Endothelial cell of umbilical vein (primary cell): ENCODE measurements around the gene PCP4L1. TPM values are rescaled to one million over a fixed set of nuclear protein-coding genes. Genes with fewer than 3 reads are reported as not detected.

ENCODE experiments used
- BruUV-seq: library from RNA; stranded (reverse); fragments of 400-500 nt; replicated peaks from 2 replicates; lab custom pipeline; 2021; lab: Mats Ljungman, UMichigan
- CTCF ChIA-PET: fragments of 300-600, 350-600 bp; sonication (Branson Sonifier 250); formaldehyde crosslinking; loops from one replicate; lab custom pipeline; 2021; ENCODE audit warnings: antibody characterized with exemption, inconsistent platforms; lab: Charles Lee
- POLR2A ChIA-PET: fragments of 300-600, 350-600 bp; sonication (Branson Sonifier 250); formaldehyde crosslinking; loops from one replicate; lab custom pipeline; 2021; ENCODE audit warnings: antibody characterized with exemption, inconsistent platforms; lab: Charles Lee
- DNase-seq: peaks from one replicate; pipeline ENCODE4 v3.0.0-alpha.2; 2011; ENCODE audit warnings: low read depth, low spot score
- FAIRE-seq: peaks from 2 replicates; lab custom pipeline; 2011; peaks lifted over from hg19 to GRCh38; lab: Jason Lieb, UNC
- H2AFZ ChIP-seq: 2 replicates; pipeline ENCODE4 v1.6.0; 2012; ENCODE audit warnings: low read depth, low read length, control low read depth, inconsistent platforms
- H3K27ac ChIP-seq: 2 replicates; pipeline ENCODE4 v1.5.1; 2011; ENCODE audit warnings: low read depth, mild to moderate bottlenecking, control low read depth, low read length, moderate library complexity; ENCODE audit not compliant: insufficient read depth
- H3K27me3 ChIP-seq, 2 experiments: 2 replicates each; pipeline versions ENCODE4 v1.6.0 to v1.6.1; 2011; ENCODE audit warnings: low read length in 2 of 2, mixed read lengths in 1 of 2; ENCODE audit not compliant: control insufficient read depth in 2 of 2, insufficient read depth in 2 of 2
- H3K36me3 ChIP-seq, 2 experiments: 2 replicates in 1 of 2; 3 replicates in 1 of 2; pipeline ENCODE4 v1.5.1; 2011; ENCODE audit warnings: low read length in 2 of 2, mild to moderate bottlenecking in 1 of 2, moderate library complexity in 1 of 2; ENCODE audit not compliant: control insufficient read depth in 2 of 2, insufficient read depth in 2 of 2; ENCODE audit errors: extremely low read depth in 1 of 2
- H3K4me1 ChIP-seq: 3 replicates; pipeline ENCODE4 v1.5.1; 2011; ENCODE audit warnings: mild to moderate bottlenecking, low read length; ENCODE audit not compliant: control insufficient read depth, insufficient read depth; ENCODE audit errors: extremely low read depth
- H3K4me2 ChIP-seq: 2 replicates; pipeline ENCODE4 v1.6.1; 2011; ENCODE audit warnings: low read length, control low read depth, mixed read lengths; ENCODE audit not compliant: insufficient read depth
- H3K4me3 ChIP-seq, 3 experiments: fragments of 200-600 bp in 1 of 3; sonication (generic), shearing (Covaris generic) in 1 of 3; replicated peaks in 1 of 3; 2 replicates each; pipeline ENCODE4 v1.5.1; 2011 to 2016; ENCODE audit warnings: control low read depth in 3 of 3, low read length in 3 of 3, mild to moderate bottlenecking in 2 of 3, inconsistent platforms in 1 of 3, low read depth in 1 of 3, moderate library complexity in 1 of 3; ENCODE audit not compliant: insufficient read depth in 1 of 3
- H3K79me2 ChIP-seq: 2 replicates; pipeline ENCODE4 v1.6.0; 2012; ENCODE audit warnings: low read length, inconsistent platforms; ENCODE audit not compliant: control insufficient read depth, insufficient read depth
- H3K9ac ChIP-seq: replicated peaks from 2 replicates; pipeline ENCODE3; 2011; ENCODE audit warnings: low read length, control low read depth; ENCODE audit not compliant: insufficient read depth; ENCODE audit errors: extremely low read depth
- H3K9me1 ChIP-seq: replicated peaks from 3 replicates; pipeline ENCODE4 v1.6.0; 2011; ENCODE audit warnings: mild to moderate bottlenecking, low read length; ENCODE audit not compliant: control insufficient read depth, insufficient read depth; ENCODE audit errors: extremely low read depth
- H3K9me3 ChIP-seq: replicated peaks from 2 replicates; pipeline ENCODE4 v1.5.1; 2012; ENCODE audit warnings: low read length, inconsistent platforms; ENCODE audit not compliant: control insufficient read depth, insufficient read depth
- H4K20me1 ChIP-seq: replicated peaks from 2 replicates; pipeline ENCODE3; 2011; ENCODE audit warnings: mild to moderate bottlenecking, low read length; ENCODE audit not compliant: control insufficient read depth, insufficient read depth; ENCODE audit errors: extremely low read depth
- EZH2 ChIP-seq: IDR thresholded peaks from 2 replicates; pipeline ENCODE4 v1.6.1; 2012; ENCODE audit warnings: borderline replicate concordance, low read depth, mild to moderate bottlenecking, moderate library complexity, low read length, inconsistent platforms; ENCODE audit not compliant: severe bottlenecking
- FOS ChIP-seq: IDR thresholded peaks from 2 replicates; pipeline ENCODE4 v1.6.1; 2011; ENCODE audit warnings: mild to moderate bottlenecking, low read length, moderate library complexity, borderline replicate concordance; ENCODE audit not compliant: insufficient read depth
- GATA2 ChIP-seq: IDR thresholded peaks from 2 replicates; pipeline ENCODE4 v1.7.0; 2011; ENCODE audit warnings: low read depth, mild to moderate bottlenecking, moderate library complexity, mixed read lengths, low read length; ENCODE audit not compliant: insufficient read length, insufficient read depth
- JUN ChIP-seq: IDR thresholded peaks from 2 replicates; pipeline ENCODE4 v1.6.1; 2011; ENCODE audit warnings: borderline replicate concordance, low read depth; ENCODE audit not compliant: insufficient read length, insufficient read depth
- MYC ChIP-seq: IDR thresholded peaks from one replicate; pipeline ENCODE4 v1.6.1; 2011; ENCODE audit warnings: mild to moderate bottlenecking, low read depth, low read length
- POLR2A ChIP-seq: IDR thresholded peaks from 2 replicates; pipeline ENCODE4 v1.6.1; 2012; ENCODE audit warnings: low read depth, mild to moderate bottlenecking, control low read depth, low read length
- POLR2AphosphoS5 ChIP-seq: IDR thresholded peaks from 2 replicates; pipeline ENCODE4 v1.6.1; 2012; ENCODE audit warnings: low read depth, mild to moderate bottlenecking, control low read depth, low read length, moderate library complexity; ENCODE audit not compliant: insufficient read depth
- dilution Hi-C: fragments of 300-500 bp; cut with MboI; formaldehyde crosslinking; loops from one replicate; pipeline ENCODE4 v1.15.0; 2019; ENCODE audit warnings: low sequenced_read_pairs; ENCODE audit not compliant: extremely low pct_ligation_motif_present
- intact Hi-C: fragments of 100-400 bp; cut with micrococcal nuclease; formaldehyde crosslinking; loops from one replicate; pipeline ENCODE4 v1.10.0; 2022
- polyA plus RNA-seq, 4 experiments: library from polyadenylated mRNA; depleted of rRNA in 3 of 4; stranded (reverse) in 3 of 4; unstranded in 1 of 4; fragments of >200 nt; gene quantifications; 2 replicates each; pipeline versions ENCODE4 v1.2.1 to v1.2.3, GENCODE V29; 2011 to 2012; ENCODE audit warnings: missing spikeins in 1 of 4
- total RNA-seq: library from RNA; stranded (reverse); gene quantifications from 2 replicates; pipeline ENCODE4 v1.2.3, GENCODE V29; 2021
- TF ChIP-seq, protein P1 (sequence below), 2 donors: IDR thresholded peaks; 1 replicate in 1 of 2; 2 replicates in 1 of 2; pipeline ENCODE4 v1.5.1; 2011; ENCODE audit warnings: low read length in 2 of 2, mild to moderate bottlenecking in 2 of 2, moderate library complexity in 2 of 2, control low read depth in 1 of 2, inconsistent platforms in 1 of 2, low read depth in 1 of 2; ENCODE audit not compliant: insufficient read depth in 1 of 2; ENCODE audit errors: extremely low read depth in 1 of 2
- TF ChIP-seq, protein P2 (sequence below): IDR thresholded peaks from 2 replicates; pipeline ENCODE4 v1.6.1; 2011; ENCODE audit not compliant: insufficient read depth, insufficient read length

PCP4L1 gene
- total and polyA plus RNA-seq, 2 donors (not counting 3 experiments of a cell fraction or from before 2014, with no cell fraction given): not detected

DNA sequence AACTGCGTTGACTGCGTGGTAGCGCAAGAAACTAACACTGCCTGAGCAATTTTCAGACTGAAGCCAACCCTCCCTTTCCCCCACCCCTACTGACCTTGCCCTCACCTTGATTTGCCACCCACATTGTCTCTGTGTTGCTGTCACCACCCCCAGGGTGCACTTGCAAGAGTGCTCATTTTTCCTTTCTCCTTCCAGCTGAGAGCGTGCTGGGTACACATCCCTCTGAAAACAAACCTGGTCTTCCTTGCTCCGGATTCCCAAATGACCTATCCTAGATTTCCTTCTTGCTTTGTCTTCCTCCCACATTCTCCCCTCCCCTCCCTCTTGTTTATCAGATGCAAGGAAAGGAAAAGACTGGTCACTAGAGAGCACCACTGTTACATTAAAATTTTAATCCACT, 27.0 kb downstream of the PCP4L1 start:
- Histone ChIP-seq H3K27me3 (peaks cover 26 to 36% of the 10 kb centered on the region in 2 experiments), H3K79me2 (no peaks in the 10 kb centered on the region), H3K4me1 (no peaks in the 10 kb centered on the region), H3K9ac (no peak overlapping the region), H3K9me3 (no peaks in the 10 kb centered on the region), H4K20me1 (no peaks in the 10 kb centered on the region), H2AFZ (no peak overlapping the region), H3K4me3 (no peak overlapping the region), H3K36me3 (no peaks in the 10 kb centered on the region), H3K27ac (no peak overlapping the region), H3K4me2 (no peak overlapping the region), H3K9me1 (no peaks in the 10 kb centered on the region)
- no TSS peak for BruUV-seq
- intact Hi-C loops: no loop called here
- dilution Hi-C loops: no loop called here
- ChIA-PET POLR2A (no interaction called here), CTCF (interaction anchor here (0.7 to 1.2 kb wide), 3 partner anchors 12 to 96 kb away, joined by 3 to 4 read pairs (median 3); no protein-coding TSS in a partner anchor)
- TF ChIP-seq POLR2AphosphoS5 (no peak), POLR2A (no peak), GATA2 (no peak), FOS (no peak), MYC (no peak), JUN (no peak), EZH2 (no peak)
- TF ChIP-seq, protein P1, sequence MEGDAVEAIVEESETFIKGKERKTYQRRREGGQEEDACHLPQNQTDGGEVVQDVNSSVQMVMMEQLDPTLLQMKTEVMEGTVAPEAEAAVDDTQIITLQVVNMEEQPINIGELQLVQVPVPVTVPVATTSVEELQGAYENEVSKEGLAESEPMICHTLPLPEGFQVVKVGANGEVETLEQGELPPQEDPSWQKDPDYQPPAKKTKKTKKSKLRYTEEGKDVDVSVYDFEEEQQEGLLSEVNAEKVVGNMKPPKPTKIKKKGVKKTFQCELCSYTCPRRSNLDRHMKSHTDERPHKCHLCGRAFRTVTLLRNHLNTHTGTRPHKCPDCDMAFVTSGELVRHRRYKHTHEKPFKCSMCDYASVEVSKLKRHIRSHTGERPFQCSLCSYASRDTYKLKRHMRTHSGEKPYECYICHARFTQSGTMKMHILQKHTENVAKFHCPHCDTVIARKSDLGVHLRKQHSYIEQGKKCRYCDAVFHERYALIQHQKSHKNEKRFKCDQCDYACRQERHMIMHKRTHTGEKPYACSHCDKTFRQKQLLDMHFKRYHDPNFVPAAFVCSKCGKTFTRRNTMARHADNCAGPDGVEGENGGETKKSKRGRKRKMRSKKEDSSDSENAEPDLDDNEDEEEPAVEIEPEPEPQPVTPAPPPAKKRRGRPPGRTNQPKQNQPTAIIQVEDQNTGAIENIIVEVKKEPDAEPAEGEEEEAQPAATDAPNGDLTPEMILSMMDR (IDR thresholded peaks at IDR 0.05; ENCODE audit: extremely low read depth in 1 of 2, insufficient read depth in 1 of 2, low read depth in 1 of 2, low read length in 2 of 2): no peak
- TF ChIP-seq, protein P2, sequence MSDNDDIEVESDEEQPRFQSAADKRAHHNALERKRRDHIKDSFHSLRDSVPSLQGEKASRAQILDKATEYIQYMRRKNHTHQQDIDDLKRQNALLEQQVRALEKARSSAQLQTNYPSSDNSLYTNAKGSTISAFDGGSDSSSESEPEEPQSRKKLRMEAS: no peak
- FAIRE-seq (no peak), DNase-seq (no peak)
